ENCODE results near the gene CNPPD1.
"Not testable (repeated sequence)": the region's sequence is repeated elsewhere in the genome, so short reads cannot be mapped to it uniquely, and the experiment has no call there.

The CNPPD1 gene

DNA sequence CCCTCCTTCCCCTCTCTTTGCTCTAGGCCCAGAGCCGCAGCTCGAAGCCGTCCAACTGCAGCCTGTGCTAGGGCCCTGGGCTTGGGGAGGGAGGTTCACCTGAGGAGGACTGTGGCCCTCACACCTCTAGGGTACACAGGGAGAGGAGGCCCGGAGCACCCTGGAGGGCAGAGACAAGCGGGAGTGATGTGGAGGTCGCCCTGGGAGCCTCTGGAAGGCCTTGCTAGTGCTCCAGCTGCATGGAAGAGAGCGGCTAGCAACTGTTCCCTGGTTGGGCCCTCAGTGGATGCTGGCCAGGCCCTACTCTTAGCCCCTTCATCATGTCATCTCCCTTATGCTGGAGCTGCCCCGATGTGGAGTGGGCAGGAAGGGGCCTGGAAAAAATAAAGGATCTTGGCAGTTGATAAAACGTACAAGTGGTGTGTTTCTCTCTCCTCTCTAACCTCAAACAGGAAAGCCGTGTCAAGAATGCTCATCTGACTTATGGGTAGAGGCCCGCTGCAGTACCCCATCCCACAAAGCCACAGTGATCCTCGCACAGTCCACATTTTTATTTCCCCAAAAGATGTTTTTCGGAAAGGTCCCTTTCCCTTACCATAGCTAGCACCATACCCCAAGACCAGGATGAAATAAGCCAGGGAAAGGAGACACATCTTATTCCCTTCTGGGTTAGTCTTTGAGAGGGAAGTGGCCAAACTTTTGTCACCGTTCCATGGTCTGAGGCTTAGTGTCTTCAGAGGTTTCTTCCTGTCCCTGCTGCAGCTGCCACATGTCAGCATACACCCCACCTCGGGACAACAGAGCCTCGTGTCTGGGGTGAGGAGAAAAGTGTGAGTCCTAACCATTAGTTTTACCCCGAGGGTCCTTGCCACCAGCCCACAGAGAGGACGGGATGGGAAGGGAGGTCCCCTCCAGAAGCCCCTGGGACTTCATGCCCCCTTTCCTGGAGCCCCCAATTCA lies 32.8 kb upstream of the CNPPD1 start:
- DNase-seq, result no peak

DNA sequence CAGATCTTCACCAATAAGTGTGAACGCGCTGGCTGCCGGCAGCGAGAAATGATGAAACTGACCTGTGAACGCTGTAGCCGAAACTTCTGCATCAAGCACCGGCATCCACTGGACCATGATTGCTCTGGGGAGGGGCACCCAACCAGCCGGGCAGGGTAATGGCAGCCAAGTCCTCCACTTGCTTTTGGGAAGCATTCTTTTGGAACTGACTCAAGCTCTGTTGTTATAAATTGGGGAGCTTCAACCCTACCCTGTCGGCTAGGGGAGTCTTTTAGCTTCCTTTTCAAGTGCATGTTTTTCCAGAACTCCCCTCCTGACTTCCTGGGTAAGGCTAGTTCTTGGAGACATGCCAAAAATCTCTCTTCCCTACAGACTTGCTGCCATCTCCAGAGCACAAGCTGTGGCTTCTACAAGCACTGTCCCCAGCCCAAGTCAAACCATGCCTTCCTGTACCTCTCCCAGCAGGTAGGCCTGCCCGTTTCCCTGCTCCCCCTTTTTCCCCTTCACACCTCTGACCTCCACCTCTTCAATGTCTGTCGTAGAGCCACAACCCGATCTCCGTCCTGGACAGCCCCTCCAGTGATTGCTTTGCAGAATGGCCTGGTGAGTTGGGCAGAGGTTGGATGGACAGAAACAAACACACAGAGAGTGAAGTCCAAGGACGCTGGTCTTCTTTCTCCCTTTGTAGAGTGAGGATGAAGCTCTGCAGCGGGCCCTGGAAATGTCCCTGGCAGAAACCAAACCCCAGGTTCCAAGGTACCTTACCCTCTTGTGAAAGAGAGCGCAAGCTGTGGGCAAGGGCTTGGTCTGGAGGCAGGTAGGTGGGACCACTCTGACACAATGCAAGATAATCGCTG lies 31.4 kb upstream of the CNPPD1 start:
- no peak for DNase-seq

DNA sequence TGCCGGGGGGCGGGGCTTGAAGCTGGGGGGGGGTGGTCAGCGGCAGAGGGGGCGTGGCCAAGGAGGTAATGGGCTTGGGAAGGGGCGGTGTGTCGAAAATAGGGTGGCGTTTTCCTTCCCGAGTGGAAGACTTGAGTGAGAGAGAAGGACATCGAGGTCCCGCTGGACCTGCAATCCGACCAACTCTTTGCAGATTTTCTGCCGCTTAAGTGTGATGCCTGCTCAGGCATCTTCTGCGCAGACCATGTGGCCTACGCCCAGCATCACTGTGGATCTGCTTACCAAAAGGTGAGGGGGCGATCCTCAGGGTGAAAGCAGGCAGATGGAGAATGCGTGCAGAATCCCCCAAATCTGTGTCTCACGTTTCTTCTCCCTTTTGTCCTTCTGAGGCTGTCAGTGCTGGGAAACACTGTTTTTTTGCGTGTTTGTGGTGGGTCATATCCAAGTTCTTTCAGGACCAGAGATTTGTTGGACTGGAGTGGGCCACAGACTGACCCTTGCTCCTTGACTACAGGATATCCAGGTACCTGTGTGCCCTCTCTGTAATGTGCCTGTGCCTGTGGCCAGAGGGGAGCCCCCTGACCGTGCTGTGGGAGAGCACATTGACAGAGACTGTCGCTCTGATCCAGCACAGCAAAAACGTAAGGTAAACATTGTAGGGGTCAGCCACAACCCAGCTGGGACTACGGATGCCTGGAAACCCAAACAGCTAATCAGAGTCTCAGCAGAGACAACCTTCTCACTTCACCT lies 30.6 kb upstream of the CNPPD1 start:
- DNase-seq, result peak in 3 of 51 donors; percentile 35 to 75 (median 71)

DNA sequence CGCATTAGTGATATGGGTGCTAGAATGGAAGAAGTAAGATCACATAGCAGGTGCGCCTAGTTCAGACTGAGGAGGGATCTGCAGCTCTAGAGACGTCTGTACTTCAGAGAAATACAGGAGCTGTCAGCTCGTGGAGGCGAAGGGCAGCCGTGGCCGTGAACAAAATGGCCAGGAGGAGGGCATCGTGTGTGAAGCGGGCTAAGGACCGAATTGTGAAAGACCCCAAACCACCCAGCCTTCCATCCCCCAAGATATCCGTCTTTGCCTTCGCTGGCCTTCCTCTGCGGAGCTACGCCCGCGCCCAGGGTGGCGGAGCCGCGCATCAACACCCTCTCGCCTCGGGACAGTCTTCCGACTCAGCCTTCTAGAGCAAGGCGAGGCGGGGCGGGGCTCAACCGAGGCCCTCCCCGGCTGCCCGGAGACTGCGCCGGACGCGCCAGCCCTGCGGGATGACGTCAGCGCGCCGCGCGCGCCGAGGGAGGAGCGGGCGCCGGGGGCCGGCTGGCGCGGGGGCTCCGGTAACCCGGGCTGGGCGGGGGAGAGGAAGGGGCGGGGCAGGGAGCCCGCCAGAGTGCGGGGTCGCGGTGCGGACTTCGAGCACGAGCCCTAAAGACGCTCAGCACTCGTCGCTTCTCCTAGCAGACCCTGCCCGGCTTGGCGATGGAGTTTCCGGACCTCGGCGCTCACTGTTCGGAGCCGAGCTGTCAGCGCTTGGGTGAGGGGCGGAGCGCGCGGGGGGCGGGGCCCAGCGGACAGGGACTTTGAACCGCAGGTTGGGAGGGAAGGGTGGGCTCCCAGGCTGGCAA lies 29.8 kb upstream of the CNPPD1 start, which contains the start of gene ZFAND2B:
TSS of gene ZFAND2B (plus strand) at position 455 of the 806 bp plus-strand sequence. CDS start at position 661, 206 bp downstream.
- peak; percentile 60 to 97 (median 91) for DNase-seq

DNA sequence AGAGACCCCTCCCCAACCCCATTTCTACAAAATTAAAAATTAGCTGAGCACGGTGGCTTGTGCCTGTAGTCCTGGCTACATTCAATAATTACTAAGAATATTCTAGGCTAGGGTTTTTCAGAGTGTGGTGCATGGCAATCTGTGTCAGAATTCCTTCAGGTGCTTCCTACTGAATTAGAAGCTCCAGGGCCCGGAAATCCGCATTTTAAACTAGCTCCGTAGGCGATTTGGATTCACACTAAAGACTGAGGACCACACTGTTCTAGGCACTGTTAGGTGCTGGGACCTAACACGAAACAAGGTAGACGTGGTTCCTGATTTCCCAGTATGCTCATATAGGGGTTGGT lies 29.2 kb upstream of the CNPPD1 start:
- DNase-seq, result peak in 1 of 51 donors; percentile 34

DNA sequence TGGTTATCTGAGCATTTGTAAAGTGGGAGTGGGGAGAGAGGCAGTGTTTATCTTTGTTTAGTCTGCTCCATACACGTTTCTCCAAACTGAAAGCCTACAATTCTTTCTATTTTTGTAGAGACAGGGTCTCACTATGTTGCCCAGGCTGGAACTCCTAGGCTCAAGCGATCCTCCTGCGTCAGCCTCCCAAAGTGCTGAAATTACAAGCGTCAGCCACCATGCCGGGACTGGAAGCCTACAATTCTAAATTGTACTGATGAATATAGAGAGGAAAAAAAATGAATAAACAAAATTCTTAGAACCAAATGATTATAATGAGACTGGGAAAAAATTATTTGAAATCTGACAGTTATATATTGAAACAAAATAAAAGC lies 28.4 kb upstream of the CNPPD1 start:
- DNase-seq, result no peak

DNA sequence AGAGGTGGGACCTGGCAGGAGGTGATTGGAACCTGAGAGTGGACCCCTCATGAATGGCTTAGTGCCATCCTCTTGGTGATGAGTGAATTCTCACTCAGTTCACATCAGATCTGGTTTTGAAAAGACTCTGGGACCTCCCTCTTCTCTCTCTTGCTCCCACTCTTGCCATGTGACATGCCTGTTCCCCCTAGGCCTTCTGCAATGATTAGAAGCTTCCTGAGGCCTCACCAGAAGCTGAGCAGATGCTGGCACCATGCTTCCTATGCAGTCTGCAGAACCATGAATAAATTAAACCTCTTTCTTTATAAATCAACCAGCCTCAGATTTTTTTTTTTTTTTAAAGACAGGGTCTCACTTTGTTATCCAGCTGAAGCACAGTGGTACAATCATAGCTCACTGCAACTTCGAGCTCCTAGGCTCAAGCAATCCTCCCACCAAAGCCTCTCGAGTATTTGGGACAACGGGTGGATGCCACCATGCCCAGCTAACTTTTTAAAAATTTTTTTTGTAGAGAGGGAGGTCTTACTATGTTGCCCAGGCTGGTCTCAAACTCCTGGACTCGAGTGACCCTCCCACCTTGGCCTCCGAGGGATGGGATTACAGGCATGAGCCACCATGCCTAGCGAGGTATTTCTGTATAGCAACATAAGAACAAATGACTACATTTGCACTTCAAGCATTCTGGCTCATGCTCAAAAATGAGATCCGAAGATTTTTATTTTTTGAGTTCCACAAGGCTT lies 27.9 kb upstream of the CNPPD1 start:
- no peak for DNase-seq

DNA sequence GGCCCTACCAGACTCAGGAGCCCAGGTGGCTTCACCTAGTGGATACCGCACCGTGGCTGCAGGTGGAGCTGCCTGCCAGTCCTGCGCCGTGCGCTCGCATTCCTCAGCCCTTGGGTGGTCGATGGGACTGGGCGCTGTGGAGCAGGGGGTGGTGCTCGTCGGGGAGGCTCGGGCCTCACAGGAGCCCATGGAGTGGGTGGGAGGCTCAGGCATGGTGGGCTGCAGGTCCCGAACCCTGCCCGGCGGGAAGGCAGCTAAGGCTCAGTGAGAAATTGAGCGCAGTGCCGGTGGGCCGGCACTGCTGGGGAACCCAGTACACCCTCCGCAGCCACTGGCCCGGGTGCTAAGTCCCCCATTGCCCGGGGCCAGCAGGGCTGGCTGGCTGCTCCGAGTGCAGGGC lies 24.6 kb upstream of the CNPPD1 start:
- DNase-seq, result not testable (repeated sequence)

DNA sequence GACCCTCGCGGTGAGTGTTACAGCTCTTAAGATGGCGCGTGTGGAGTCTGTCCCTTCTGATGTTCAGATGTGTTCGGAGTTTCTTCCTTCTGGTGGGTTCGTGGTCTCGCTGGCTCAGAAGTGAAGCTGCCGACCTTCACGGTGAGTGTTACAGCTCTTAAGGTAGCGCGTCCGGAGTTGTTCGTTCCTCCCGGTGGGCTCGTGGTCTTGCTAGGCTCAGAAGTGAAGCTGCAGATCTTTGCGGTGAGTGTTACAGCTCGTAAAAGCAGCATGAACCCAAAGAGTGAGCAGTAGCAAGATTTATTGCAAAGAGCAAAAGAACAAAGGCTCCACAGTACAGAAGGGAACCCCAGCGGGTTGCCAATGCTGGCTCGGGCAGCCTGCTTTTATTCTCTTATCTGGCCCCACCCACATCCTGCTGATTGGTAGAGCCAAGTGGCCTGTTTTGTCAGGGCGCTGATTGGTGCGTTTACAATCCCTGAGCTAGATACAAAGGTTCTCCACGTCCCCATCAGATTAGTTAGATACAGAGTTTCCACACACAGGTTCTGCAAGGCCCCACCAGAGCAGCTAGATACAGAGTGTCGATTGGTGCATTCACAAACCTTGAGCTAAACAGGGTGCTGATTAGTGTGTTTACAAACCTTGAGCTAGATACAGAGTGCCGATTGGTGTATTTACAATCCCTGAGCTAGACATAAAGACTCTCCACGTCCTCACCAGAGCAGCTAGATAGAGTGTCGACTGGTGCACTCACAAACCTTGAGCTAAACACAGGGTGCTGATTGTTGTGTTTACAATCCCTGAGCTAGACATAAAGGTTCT lies 24.0 kb upstream of the CNPPD1 start:
- DNase-seq, result peak in 3 of 51 donors; percentile 7 to 20 (median 13)

DNA sequence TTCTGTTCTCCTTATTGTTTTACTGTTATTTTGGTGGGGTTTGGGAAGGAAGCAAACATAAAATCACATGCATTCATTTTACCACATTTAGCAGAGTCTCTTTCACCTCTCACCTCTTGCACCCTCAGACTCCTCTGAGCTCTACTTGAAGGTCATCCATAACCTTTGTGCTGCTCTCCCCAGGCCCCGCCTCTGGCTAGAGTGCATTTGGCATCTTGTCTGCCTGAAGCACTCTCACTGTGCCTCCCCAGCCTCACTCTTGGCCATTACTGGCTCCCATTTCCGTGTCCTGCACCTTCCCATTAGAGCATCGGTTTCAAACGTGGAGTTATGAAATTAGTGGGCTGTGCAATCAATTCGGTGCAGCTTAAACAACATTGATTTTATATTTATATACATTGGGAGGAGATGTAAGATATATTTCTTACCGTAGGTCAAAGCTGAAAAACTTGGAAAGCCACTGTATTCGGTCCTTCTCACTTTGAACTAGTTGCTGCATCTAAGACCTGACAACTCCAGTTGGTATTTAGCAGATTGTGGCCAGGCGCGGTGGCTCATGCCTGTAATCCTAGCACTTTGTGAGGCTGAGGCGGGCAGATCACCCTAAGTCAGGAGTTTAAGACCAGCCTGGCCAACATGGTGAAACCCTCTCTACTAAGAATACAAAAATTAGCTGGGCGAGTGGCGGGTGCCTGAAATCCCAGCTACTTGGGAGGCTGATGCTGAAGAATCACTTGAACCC lies 22.9 kb upstream of the CNPPD1 start:
- DNase-seq, result no peak

DNA sequence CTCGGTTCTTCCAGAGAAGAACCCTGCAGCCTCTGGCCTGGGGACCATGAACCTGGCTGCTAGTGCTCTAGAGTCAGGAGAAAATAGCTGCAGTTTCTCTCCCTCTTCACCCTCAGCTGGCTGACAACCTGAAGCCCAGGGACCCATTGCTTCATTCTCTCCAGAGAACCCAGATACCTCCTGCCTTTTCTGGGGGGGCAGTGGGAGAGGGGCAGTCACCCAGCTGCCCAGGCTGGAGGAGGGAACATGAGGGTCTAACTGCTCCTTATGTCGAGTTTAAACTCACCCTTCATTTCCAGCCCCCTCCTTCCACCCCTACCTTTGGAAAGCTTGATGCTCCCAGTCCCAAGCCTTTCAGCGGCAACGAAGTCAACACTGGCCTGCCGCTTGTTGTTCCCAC lies 22.2 kb upstream of the CNPPD1 start:
- DNase-seq, result no peak

DNA sequence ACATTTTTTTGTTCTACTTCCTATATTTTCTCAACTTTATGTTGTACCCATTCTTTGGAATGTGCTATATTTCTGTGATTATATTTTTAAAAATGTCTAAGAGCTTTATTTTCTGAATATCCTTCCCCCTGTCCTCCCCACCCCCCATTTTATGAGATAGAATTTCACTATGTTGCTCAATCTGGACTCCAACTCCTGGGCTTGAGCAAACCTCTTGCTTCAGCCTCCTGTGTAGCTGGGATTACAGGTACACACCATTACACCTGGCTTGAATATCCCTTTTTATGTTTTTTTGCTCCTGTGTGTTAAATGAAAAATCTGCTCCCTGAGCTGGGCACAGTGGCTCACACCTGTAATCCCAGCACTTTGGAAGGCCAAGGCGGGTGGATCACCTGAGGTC lies 20.7 kb upstream of the CNPPD1 start:
- DNase-seq, result no peak

DNA sequence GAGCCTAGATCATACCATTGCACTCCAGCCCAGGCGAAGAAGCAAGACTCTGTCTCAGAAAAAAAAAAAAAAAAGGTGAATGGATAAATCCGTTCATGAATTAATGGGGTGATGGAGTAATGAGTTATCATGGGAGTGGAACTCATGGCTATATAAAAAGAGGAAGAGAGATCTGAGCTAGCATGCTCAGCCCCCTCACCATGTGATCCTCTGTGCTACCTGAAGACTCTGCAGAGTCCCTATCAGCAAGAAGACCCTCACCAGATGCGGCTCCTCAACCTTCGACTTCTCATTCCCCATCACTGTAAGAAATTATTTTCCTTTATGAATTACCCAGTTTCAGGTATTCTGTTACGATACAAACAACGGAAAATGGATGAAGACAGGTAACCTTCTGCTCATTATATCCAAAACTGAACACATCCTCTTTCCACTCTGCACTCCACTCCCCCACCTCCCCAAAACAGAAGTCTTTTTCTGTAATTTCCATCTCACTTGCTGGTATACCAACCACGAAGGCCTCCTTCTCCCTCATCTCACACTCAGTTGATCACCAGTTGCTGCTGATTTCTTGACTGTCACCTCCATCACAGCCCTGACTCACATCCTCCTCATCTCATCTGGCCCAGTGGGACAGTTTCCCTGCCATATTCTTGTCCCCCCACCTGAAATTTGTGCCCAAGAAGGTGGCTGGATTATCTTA lies 10.2 kb upstream of the CNPPD1 start:
- DNase-seq, result no peak

DNA sequence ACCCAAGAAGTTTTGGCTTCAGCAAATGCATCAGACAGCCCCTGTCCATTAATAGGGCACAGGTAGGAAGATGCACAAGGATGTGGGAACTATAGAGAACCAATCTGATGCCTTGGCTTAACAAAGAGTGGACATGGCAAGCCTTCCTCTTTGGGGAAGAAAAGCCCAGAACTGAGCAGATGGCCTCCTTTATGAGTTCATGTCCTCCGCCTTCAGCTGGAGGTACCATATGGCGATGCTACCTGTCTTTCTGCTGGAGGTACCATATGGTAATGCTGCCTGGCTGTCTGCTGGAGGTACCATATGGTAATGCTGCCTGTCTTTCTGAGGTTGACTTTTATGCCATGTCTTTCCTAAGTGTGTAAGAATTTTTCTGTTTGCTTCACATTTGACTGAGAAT lies 7.4 kb upstream of the CNPPD1 start:
- no peak for DNase-seq

DNA sequence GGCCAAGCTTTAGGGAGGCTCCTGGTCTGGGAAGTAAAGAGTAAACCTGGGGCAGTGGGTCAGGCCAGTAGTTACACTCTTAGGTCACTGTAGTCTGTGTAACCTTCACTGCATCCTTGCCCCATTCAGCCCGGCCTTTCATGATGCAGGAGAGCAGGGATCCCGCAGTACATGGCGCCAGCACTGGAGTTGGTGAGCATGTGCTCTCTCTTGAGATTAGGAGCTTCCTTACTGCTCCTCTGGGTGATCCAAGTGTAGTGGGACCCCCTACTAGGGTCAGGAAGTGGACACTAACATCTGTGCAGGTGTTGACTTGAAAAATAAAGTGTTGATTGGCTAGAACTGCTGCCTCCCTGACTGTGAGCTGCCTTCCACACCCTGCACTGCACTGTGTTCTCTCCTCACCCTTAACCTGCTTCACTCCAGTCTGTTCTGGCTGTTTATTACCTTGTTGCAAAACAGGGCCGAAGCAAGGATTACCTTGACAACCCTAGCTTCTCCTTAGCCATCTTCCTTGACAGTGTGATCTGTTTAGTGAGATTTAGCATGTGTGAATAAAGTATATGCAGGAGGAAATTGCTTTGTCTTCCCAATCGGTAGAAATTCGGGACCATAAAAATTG lies 6.5 kb upstream of the CNPPD1 start:
- no peak for DNase-seq

DNA sequence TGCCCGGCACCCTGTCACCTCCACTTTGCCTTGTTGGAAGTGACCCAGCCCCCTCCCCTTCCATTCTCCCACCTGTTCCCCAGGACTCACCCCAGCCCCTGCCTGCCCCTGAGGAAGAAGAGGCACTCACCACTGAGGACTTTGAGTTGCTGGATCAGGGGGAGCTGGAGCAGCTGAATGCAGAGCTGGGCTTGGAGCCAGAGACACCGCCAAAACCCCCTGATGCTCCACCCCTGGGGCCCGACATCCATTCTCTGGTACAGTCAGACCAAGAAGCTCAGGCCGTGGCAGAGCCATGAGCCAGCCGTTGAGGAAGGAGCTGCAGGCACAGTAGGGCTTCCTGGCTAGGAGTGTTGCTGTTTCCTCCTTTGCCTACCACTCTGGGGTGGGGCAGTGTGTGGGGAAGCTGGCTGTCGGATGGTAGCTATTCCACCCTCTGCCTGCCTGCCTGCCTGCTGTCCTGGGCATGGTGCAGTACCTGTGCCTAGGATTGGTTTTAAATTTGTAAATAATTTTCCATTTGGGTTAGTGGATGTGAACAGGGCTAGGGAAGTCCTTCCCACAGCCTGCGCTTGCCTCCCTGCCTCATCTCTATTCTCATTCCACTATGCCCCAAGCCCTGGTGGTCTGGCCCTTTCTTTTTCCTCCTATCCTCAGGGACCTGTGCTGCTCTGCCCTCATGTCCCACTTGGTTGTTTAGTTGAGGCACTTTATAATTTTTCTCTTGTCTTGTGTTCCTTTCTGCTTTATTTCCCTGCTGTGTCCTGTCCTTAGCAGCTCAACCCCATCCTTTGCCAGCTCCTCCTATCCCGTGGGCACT lies 5.8 kb upstream of the CNPPD1 start:
- no peak for DNase-seq

Data from hypothalamus (tissue), 51 donors.